ENCODE measurements around the gene CYP21A2. TPM values are rescaled to one million over a fixed set of nuclear protein-coding genes. Genes with fewer than 3 reads are reported as not detected.

The CYP21A2 gene
- total RNA-seq, result 0.12 TPM in 1 of 2 replicates, not detected in the other

GRCh38 chr6:32037598-32038524 is at the start of gene CYP21A2:
Gene CYP21A2 (plus strand): TSS chr6:32038415. CDS start chr6:32038423, 8 bp downstream.

GRCh38 chr6:32014547-32014946 is 23.7 kb upstream of the CYP21A2 start, which contains the start of gene C4B:
Gene C4B (plus strand): TSS chr6:32014795. CDS start chr6:32014846, 51 bp downstream.

Small RNA genes within 50 kb of the gene (small RNA-seq; reads per million reads assigned to genes)
- gene RNA5SP206, result not detected

Other genes starting within 250 kb of the CYP21A2 start
- gene VARS1, start 242.7 kb upstream of the CYP21A2 start, total RNA-seq, result 48.5 and 60.0 TPM in 2 replicates
- 15.1 and 19.4 TPM in 2 replicates for gene LSM2, start 231.4 kb upstream of the CYP21A2 start, total RNA-seq
- 0.73 and 0.97 TPM in 2 replicates for gene HSPA1L, start 223.1 kb upstream of the CYP21A2 start, total RNA-seq
- gene HSPA1A, start 222.9 kb upstream of the CYP21A2 start, total RNA-seq, result 148 and 178 TPM in 2 replicates
- 149 and 152 TPM in 2 replicates for gene HSPA1B, start 210.7 kb upstream of the CYP21A2 start, total RNA-seq
- gene NEU1, start 175.6 kb upstream of the CYP21A2 start, total RNA-seq, result 74.3 and 76.3 TPM in 2 replicates
- gene SLC44A4, start 159.4 kb upstream of the CYP21A2 start, total RNA-seq, result not detected in 2 replicates
- 55.6 and 57.8 TPM in 2 replicates for gene EHMT2, start 140.7 kb upstream of the CYP21A2 start, total RNA-seq
- 2.3 and 4.4 TPM in 2 replicates for gene ZBTB12, start 136.3 kb upstream of the CYP21A2 start, total RNA-seq
- 2.1 and 3.3 TPM in 2 replicates for gene C2, start 110.7 kb upstream of the CYP21A2 start, total RNA-seq
- gene CFB, start 92.3 kb upstream of the CYP21A2 start, total RNA-seq, result 13.5 and 31.3 TPM in 2 replicates
- gene NELFE, start 79.4 kb upstream of the CYP21A2 start, total RNA-seq, result 81.9 and 97.9 TPM in 2 replicates
- 47.5 and 61.8 TPM in 2 replicates for gene SKIC2, start 79.2 kb upstream of the CYP21A2 start, total RNA-seq
- gene DXO, start 66.3 kb upstream of the CYP21A2 start, total RNA-seq, result 21.1 and 21.3 TPM in 2 replicates
- gene C4A, start 56.4 kb upstream of the CYP21A2 start, total RNA-seq, result 4.9 and 6.8 TPM in 2 replicates
- gene C4B, start 23.6 kb upstream of the CYP21A2 start, total RNA-seq, result 2.1 and 2.8 TPM in 2 replicates
- 4.1 and 7.4 TPM in 2 replicates for gene TNXB, start 70.9 kb downstream of the CYP21A2 start, total RNA-seq
- 19.3 and 30.8 TPM in 2 replicates for gene ATF6B, start 89.8 kb downstream of the CYP21A2 start, total RNA-seq
- gene FKBPL, start 91.9 kb downstream of the CYP21A2 start, total RNA-seq, result 5.5 TPM in 2 replicates
- 0.16 TPM in 1 of 2 replicates, not detected in the other for gene PRRT1, start 113.5 kb downstream of the CYP21A2 start, total RNA-seq
- 9.9 and 11.5 TPM in 2 replicates for gene PPT2, start 115.7 kb downstream of the CYP21A2 start, total RNA-seq
- gene EGFL8, start 126.2 kb downstream of the CYP21A2 start, total RNA-seq, result 0.97 and 1.9 TPM in 2 replicates
- 28.1 and 37.0 TPM in 2 replicates for gene AGPAT1, start 137.7 kb downstream of the CYP21A2 start, total RNA-seq
- 24.7 and 44.4 TPM in 2 replicates for gene RNF5, start 140.0 kb downstream of the CYP21A2 start, total RNA-seq
- 0.16 TPM in 1 of 2 replicates, not detected in the other for gene AGER, start 145.8 kb downstream of the CYP21A2 start, total RNA-seq
- gene PBX2, start 151.8 kb downstream of the CYP21A2 start, total RNA-seq, result 28.9 and 34.7 TPM in 2 replicates
- 3.1 and 4.7 TPM in 2 replicates for gene GPSM3, start 154.2 kb downstream of the CYP21A2 start, total RNA-seq
- gene NOTCH4, start 185.7 kb downstream of the CYP21A2 start, total RNA-seq, result 0.12 and 0.49 TPM in 2 replicates